Natural killer cell (primary cell): ENCODE results near the gene WDR7. TPM values are rescaled to one million over a fixed set of nuclear protein-coding genes. Genes with fewer than 3 reads are reported as not detected.

Source experiments
- ATAC-seq, 3 donors: fragments of 150-1000 bp in 2 of 3; fragments of 200-7000 bp in 1 of 3; cut with Tn5 transposase; 1 replicate in 1 of 3; 2 replicates in 2 of 3; pipeline ENCODE4 v1.10.0; 2021; ENCODE audit warnings: mild to moderate bottlenecking in 2 of 3, moderate library complexity in 2 of 3
- DNase-seq, 2 donors: peaks; one replicate each; pipeline versions ENCODE4 v3.0.0 to v3.0.0-alpha.2; 2013 to 2021; ENCODE audit warnings: mixed read lengths in 1 of 2
- H3K27ac ChIP-seq: one replicate; pipeline ENCODE4 v1.5.1; 2013; ENCODE audit warnings: mild to moderate bottlenecking, low read length
- H3K27me3 ChIP-seq: one replicate; pipeline ENCODE4 v1.6.1; 2013; ENCODE audit warnings: low read length; ENCODE audit not compliant: control insufficient read depth, insufficient read depth
- H3K36me3 ChIP-seq: one replicate; pipeline ENCODE4 v1.6.1; 2013; ENCODE audit warnings: low read length; ENCODE audit not compliant: control insufficient read depth, insufficient read depth
- H3K4me1 ChIP-seq: one replicate; pipeline ENCODE4 v1.6.1; 2013; ENCODE audit warnings: low read length; ENCODE audit not compliant: control insufficient read depth, insufficient read depth
- H3K4me3 ChIP-seq: one replicate; pipeline ENCODE4 v1.5.1; 2013; ENCODE audit warnings: low read length
- H3K9me3 ChIP-seq: one replicate; pipeline ENCODE4 v1.6.1; 2013; ENCODE audit warnings: low read length; ENCODE audit not compliant: control insufficient read depth, insufficient read depth
- H3K27ac Mint-ChIP-seq, 2 donors: one replicate each; pipeline ENCODE4 v1.8.0; 2022; ENCODE audit warnings: mild to moderate bottlenecking in 2 of 2, mixed read lengths in 2 of 2, moderate library complexity in 1 of 2
- H3K27me3 Mint-ChIP-seq, 2 donors: one replicate each; pipeline ENCODE4 v1.8.0; 2022; ENCODE audit warnings: low read depth in 2 of 2, mixed read lengths in 2 of 2
- H3K36me3 Mint-ChIP-seq: one replicate; pipeline ENCODE4 v1.8.0; 2022; ENCODE audit warnings: mixed read lengths
- H3K4me1 Mint-ChIP-seq, 2 donors: one replicate each; pipeline ENCODE4 v1.8.0; 2022; ENCODE audit warnings: mixed read lengths in 2 of 2
- H3K4me3 Mint-ChIP-seq: one replicate; pipeline ENCODE4 v1.8.0; 2022; ENCODE audit warnings: mild to moderate bottlenecking, moderate library complexity, mixed read lengths
- H3K9me3 Mint-ChIP-seq, 2 donors: one replicate each; pipeline ENCODE4 v1.8.0; 2022; ENCODE audit warnings: mixed read lengths in 2 of 2
- CTCF ChIP-seq: fragments of 200-600 bp; IDR thresholded peaks from one replicate; pipeline ENCODE4 v1.8.0; 2022; ENCODE audit warnings: antibody characterized with exemption
- WGBS: methylation state at CpG from one replicate; pipeline ENCODE4 v1.1.7; 2013; ENCODE audit warnings: missing lambda C conversion rate; ENCODE audit not compliant: insufficient coverage; 5-methylcytosine and 5-hydroxymethylcytosine counted together
- intact Hi-C: fragments of 100-400 bp; cut with micrococcal nuclease; formaldehyde crosslinking; loops from one replicate; pipeline ENCODE4 v1.14.2; 2022
- total RNA-seq, 4 donors: library from RNA; stranded (reverse); fragments of 120-200 nt in 1 of 4; gene quantifications; one replicate each; pipeline versions ENCODE4 v1.2.3 to v1.2.4, GENCODE V29; 2013 to 2022

Gene WDR7
- total RNA-seq: 100 to 1,000 TPM in 1 of 3 donors, 10 to 100 TPM in 2; 71.1 to 103 (median 77.3) TPM
- 117 TPM for total RNA-seq (2013)

GRCh38 chr18:56650944-56651770 lies at the start of gene WDR7:
Gene WDR7 (plus strand): TSS chr18:56651359. CDS start chr18:56672516, 21,157 bp downstream.
- WGBS: under 1% methylated on average over 47 of the region's 47 CpGs
- no peak for TF ChIP-seq CTCF
- Histone ChIP-seq H3K4me1 (peaks cover 32% of the 10 kb centered on the region), H3K27me3 (no peaks in the 10 kb centered on the region), H3K36me3 (no peaks in the 10 kb centered on the region), H3K9me3 (no peaks in the 10 kb centered on the region), H3K4me3 (peak within 1 kb of the TSS; percentile 93), H3K27ac (peak within 1 kb of the TSS; percentile 90)
- peak; percentile 71 to 92 (median 91) for ATAC-seq
- Mint-ChIP-seq H3K27ac (peak within 1 kb of the TSS; percentile 95 to 98), H3K27me3 (no peaks in the 10 kb centered on the region), H3K4me3 (peak within 1 kb of the TSS; percentile 94), H3K9me3 (peaks cover 3 to 5% of the 10 kb centered on the region in 2 donors), H3K4me1 (peaks cover 66 to 80% of the 10 kb centered on the region in 2 donors), H3K36me3 (no peaks in the 10 kb centered on the region)
- intact Hi-C loops: loop anchor here (1.0 to 10.0 kb wide), 3 partner anchors 13 to 974 kb away; partner anchors contain the start of genes NARS1 and TXNL1
- peak; percentile 83 to 98 for DNase-seq

GRCh38 chr18:56606618-56607017 lies 44.5 kb upstream of the WDR7 start:
- H3K27ac Mint-ChIP-seq: no peak overlapping the region
- 92% methylated on average over 1 of the region's 2 CpGs for WGBS
- no peak for TF ChIP-seq CTCF
- DNase-seq: no peak
- H3K27me3 Mint-ChIP-seq: no peaks in the 10 kb centered on the region
- intact Hi-C loops: no loop called here
- H3K9me3 ChIP-seq: no peaks in the 10 kb centered on the region
- H3K36me3 ChIP-seq: peaks cover 46% of the 10 kb centered on the region
- no peaks in the 10 kb centered on the region for H3K9me3 Mint-ChIP-seq
- H3K4me3 ChIP-seq: no peak overlapping the region
- no peak overlapping the region for H3K27ac ChIP-seq
- ATAC-seq: no peak
- H3K4me1 Mint-ChIP-seq: no peaks in the 10 kb centered on the region
- no peaks in the 10 kb centered on the region for H3K27me3 ChIP-seq
- H3K36me3 Mint-ChIP-seq: peaks cover 6% of the 10 kb centered on the region
- no peaks in the 10 kb centered on the region for H3K4me1 ChIP-seq
- H3K4me3 Mint-ChIP-seq: no peak overlapping the region

GRCh38 chr18:56615738-56616520 lies 35.2 kb upstream of the WDR7 start:
- no peak for TF ChIP-seq CTCF
- Mint-ChIP-seq H3K4me3 (no peak overlapping the region), H3K4me1 (peaks cover 6 to 13% of the 10 kb centered on the region in 2 donors), H3K27me3 (no peaks in the 10 kb centered on the region), H3K9me3 (no peaks in the 10 kb centered on the region), H3K36me3 (peaks cover 25% of the 10 kb centered on the region), H3K27ac (peak overlapping the region in 1 of 2 donors; percentile 1)
- Histone ChIP-seq H3K4me1 (no peaks in the 10 kb centered on the region), H3K9me3 (no peaks in the 10 kb centered on the region), H3K4me3 (no peak overlapping the region), H3K27ac (no peak overlapping the region), H3K27me3 (no peaks in the 10 kb centered on the region), H3K36me3 (peaks cover 59% of the 10 kb centered on the region)
- DNase-seq (no peak), ATAC-seq (no peak)
- 80% methylated on average over 5 of the region's 7 CpGs for WGBS
- intact Hi-C loops: no loop called here
